C1 segment of cervical spinal cord (tissue), 14 donors: ENCODE measurements around the gene TSEN2.
"Not testable (repeated sequence)": the region's sequence is repeated elsewhere in the genome, so short reads cannot be mapped to it uniquely, and the experiment has no call there.

Experiments
- DNase-seq, 14 donors: peaks; one replicate each; lab custom pipeline; 2025; lab: John Stamatoyannopoulos, UW

The TSEN2 gene

DNA sequence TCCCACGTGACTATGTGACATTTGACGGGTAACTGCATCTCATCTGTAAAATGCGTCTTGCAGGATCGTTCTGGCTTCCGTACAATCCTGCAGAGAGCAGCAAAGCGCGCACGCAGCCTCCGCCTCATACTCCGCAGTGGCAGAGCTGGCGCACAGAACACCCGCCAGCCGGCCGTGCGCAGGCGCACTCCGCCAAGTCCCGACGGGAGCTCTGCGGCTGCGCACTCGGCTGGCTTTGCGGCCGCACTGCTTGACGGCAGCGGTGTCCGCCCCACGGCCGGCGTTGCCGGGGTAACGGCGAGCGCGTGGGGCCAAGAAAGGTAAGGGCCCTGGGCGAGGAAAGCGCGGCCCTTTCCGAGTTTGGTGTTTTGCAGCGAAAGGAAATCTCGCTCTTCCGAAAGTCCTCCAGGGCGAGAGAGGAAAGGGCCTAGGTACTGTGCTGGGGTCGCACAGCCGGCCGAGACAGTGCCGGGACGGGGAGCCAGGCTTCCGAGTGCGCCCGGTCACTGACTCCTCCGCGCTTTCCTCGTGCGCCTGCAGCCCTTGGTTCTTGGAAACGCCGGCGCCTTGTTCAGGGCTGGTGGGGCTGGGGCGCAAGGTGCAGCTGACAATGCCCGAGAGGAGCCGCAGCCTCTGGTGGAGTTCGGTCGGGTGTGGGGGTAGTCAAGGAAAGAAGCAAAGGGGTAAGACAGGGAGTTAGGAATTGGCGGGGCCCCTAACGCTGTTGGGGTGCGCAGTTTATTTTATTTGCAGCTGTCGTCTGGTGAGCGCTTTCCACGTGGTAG is at the start of gene TSEN2:
Gene TSEN2 (plus strand): TSS at position 283 of the 785 bp plus-strand sequence. CDS start 5,321 bp downstream, outside the sequence.
- DNase-seq = peak; percentile 45 to 95 (median 88)

DNA sequence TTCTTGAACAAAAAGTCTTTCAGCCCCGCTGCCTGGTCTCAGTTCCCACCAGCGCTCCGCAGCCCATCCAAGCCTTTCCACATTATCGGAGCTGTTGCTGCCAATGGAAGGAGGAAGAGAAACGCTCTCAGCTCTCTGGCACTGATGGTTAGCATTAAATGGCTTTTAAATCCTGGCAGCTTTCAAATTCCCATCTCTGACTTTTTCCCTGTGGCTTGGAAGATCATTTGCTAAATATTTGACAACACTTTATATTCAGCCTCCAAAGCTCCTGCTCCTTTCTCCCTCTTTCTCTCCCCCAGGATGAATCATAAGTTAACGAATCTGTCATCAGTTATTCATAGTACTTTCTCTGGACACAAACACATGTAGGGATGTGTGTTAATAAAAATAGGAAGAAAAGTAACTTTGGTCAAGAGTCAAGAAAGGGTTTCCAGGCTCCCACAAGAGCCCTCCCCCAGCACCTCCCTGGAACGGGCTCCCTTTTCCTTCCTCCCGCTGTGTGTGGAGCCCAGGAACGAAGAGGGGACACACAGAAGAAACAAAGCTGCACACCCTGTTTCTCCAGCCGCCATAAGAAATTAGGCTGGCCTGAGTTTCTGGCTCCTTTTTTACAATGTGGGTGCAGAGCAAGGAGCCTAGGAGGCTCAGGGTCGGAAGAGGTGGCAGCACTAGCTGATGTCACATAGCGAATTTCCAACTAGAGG is 47.6 kb upstream of the TSEN2 start:
- no peak for DNase-seq

GRCh38 chr3:12437221-12437605 is 47.1 kb upstream of the TSEN2 start:
- DNase-seq = no peak

- DNase-seq = no peak
These were observed 46.4 kb upstream of the TSEN2 start for GRCh38 chr3:12437861-12438260.

GRCh38 chr3:12438318-12438717 is 46.0 kb upstream of the TSEN2 start:
- no peak for DNase-seq

- no peak for DNase-seq
These were observed 44.9 kb upstream of the TSEN2 start for GRCh38 chr3:12439161-12439940.

DNA sequence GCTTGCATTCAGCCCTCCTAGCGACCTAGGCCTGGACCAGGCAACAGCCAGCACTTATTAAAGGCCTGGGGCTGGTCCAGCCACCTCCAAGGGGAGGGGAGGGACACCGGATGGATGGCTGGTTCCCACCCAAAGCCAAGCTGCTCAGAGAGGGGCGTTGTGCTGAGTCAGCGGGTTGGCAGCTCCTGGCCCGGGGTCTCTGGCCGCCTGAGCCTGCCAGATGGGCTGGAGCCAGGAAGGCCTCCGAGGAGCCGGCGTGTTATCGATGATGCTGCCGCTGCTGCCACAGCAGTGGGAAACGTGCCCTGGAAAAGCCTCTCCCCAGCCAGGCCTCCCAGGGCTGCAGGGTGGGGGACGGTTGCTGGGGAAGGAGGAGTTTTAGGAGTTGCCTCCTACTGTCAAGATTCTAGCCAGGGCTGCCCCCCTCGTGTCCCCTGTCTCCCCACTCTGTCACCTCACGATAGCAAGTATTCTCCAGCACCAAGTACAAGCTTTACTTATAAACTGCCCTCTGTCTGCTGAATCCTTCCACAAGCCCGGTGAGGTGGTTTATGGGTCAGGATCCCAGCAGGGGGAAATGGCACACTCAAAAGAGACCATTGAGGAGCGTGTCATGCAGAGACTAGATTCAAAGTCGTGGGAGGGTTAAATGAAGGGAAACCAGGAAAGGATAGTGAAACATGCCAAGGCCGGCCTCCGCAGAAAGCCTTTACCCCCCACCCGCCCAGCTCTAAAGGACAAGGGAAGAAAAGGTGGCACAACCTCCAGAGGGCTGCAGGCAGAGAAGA is 43.2 kb upstream of the TSEN2 start:
- peak in 1 of 14 donors; percentile 12 for DNase-seq

DNA sequence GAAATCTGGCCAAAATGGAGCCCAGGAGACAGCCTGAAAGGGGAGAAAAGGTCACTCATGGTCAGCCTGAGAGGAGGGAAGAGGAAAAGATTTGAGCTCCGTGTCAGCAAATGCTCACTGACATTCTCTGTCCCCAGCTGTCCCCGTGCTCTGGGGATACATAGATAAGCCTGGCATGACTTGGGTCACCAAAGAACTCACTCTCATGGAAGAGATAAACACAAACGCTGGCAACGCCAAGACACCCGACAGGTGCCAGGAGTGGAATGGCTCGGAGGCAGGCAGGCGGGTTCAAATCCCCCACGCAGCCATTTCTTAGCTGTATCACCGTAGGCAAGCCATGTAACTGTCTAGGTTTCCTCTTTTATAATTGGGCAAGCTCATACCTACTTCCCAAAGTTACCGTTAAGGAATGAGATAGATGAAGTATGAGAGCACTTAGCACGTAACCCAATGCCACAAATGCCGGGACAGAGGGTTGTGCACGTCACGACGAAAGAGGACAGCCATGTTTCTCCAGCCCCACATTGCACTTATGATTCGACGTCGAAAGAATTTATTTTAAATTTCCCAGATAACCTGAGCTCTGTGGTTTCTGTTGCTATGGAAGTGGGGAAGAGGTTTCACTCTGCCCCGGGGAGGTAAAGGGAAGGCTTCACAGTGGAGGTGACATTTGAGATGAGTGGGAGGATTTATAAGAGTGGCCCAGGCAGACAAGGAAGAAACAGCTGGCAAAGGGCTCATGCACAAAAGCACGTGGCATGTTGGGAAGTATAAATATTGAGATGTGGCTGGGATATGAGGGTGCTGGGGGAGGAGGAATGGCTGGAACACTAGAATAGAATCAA is 41.4 kb upstream of the TSEN2 start:
- no peak for DNase-seq

- DNase-seq = no peak
These were observed 40.3 kb upstream of the TSEN2 start for GRCh38 chr3:12443781-12444522.

GRCh38 chr3:12444582-12445471 is 39.5 kb upstream of the TSEN2 start:
- DNase-seq = no peak

DNA sequence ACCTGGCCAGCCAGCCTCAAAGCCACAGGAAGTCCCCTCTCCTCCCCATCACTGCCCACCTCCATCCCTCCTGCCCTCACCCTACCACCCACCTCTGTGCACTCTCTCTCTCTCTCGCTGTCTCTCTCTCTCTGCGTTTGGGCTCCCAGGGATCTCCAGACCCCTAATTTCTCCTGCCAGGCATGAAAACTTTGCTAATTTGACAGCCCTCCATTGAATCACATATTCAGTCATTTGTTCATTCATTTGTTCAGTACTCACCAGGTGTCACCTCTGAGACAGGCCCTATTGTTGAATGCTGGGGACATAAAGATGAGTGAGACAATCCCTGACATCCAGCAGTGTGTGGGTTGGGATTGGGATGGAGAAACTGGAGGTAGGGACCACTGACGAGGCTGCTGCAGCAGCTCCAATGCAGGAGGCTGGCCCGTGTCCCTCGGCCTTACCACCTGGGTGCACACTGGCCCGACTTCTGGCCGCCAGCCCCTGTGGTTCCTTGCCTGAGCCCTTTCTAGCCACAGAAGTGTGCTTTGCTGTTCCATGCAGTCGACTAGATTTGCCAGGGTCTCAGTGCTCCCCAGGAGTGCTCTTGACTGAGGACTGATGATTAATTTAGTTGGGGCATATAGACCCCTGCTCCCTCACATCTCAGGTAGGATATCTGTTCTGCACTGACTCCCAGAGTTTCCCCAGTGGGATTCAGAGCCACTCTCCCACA is 38.6 kb upstream of the TSEN2 start:
- no peak for DNase-seq

DNA sequence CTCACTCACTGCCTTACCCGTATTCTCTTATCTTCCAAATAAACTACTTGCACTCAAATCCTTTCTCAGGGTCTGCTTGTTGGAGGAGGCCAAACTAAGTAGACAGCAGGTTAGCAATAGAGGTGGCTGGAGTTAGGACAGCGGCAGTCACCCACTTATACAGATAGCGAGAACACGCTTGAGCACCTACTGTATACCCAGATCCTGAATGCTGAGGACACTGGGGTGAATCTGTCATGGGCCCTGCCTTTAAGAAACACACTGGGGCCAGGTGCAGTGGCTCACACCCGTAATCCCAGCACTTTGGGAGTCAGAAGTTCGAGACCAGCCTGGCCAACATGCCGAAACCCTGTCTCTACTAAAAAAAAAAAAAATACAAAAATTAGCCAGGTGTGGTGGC is 38.0 kb upstream of the TSEN2 start:
- no peak for DNase-seq

DNA sequence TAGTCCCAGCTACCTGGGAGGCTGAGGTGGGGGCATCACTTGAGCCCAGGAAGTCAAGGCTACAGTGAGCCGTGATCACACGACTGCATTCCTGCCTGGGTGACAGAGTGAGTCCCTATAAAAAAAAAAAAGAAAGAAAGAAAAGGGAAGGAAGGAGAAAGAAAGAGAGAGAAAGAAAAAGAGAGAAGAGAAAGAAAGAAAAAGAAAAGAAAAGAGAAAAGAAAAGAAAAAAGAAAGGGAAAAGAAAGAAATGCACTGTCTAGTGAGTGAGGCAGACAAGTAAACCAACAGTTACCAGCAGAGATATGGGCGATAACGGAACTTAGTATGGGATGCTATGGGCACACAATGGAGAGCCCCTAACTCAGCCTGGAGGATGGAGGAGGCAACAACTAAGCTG is 37.2 kb upstream of the TSEN2 start:
- DNase-seq = no peak

GRCh38 chr3:12448404-12449202 is 35.7 kb upstream of the TSEN2 start:
- not testable (repeated sequence) for DNase-seq

DNA sequence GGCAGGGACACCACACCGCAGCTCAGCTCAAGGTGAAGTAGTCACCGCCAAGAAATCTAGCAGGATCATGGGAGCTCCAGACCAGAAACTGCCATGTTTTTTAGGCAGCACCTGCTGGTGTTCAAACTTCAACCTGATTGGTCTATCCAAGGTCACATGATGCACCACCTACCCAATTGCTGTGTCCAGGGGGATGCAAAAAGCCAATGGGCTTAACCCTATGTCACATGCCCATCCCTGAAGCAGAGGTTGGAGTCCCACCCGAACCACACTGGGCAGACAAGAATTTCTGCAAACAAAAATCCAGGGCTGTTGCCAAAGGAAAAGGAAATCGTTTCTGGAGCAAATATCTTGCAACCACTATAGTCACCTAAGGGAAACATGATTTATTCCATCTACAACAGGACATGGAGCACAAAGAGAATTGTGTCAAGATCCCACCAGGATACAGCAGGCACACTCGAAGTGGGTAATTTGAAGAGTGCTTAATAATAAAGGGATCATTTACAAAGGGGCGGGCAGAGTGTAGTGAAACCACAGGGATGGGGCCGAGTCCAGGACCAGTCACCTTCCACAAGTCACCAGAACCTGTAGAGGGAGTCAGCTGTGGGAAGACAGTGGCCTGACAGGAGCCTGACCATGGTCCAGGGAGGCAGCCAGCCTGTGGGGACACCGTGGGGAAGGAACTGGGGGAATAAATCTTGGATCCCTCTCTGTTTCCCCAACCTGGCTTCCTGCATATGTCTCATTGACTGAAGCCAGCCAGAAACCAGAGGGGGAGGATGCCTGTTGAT is 34.2 kb upstream of the TSEN2 start:
- no peak for DNase-seq

DNA sequence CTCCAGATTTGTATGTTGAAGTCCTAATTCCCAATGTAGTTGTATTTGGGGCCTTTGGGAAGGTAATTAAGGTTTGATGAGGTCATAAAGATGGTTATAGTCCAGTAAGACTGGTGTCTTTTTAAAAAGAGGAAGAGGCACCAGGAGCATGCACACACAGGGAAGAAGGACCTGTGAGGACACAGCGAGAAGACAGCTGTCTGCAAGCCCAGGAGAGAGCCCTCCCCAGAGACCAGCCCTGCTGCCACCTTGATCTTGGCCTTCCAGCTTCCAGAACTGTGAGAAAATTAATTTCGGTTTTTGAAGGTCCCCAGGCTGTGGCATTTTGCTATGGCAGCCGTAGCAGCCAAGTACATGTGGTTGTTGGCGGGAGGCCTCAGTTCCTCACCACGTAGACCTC is 32.8 kb upstream of the TSEN2 start:
- no peak for DNase-seq
